Astrocyte (in vitro differentiated cells and primary cell): ENCODE data around the gene HMGA1. TPM values are rescaled to one million over a fixed set of nuclear protein-coding genes. Genes with fewer than 3 reads are reported as not detected.

Experiments used
- DNase-seq: peaks from one replicate; pipeline ENCODE4 v3.0.0-alpha.2; 2010; ENCODE audit warnings: low read depth
- FAIRE-seq: peaks from 2 replicates; lab custom pipeline; 2011; peaks lifted over from hg19 to GRCh38; lab: Jason Lieb, UNC
- H2AFZ ChIP-seq: 2 replicates; pipeline ENCODE4 v1.6.0; 2012; ENCODE audit warnings: low read depth, low read length, inconsistent platforms
- H3K27ac ChIP-seq: 2 replicates; pipeline ENCODE4 v1.5.1; 2011; ENCODE audit warnings: low read depth, low read length, inconsistent platforms
- H3K27me3 ChIP-seq: 2 replicates; pipeline ENCODE4 v1.6.0; 2011; ENCODE audit warnings: low read length, inconsistent platforms; ENCODE audit not compliant: insufficient read depth
- H3K36me3 ChIP-seq: 2 replicates; pipeline ENCODE4 v1.5.1; 2011; ENCODE audit warnings: low read length, inconsistent platforms; ENCODE audit not compliant: insufficient read depth
- H3K4me1 ChIP-seq: 2 replicates; pipeline ENCODE4 v1.5.1; 2011; ENCODE audit warnings: low read length, inconsistent platforms; ENCODE audit not compliant: insufficient read depth
- H3K4me2 ChIP-seq: 2 replicates; pipeline ENCODE4 v1.6.0; 2012; ENCODE audit warnings: low read length, inconsistent platforms
- H3K4me3 ChIP-seq: 2 replicates; pipeline ENCODE4 v1.5.1; 2011; ENCODE audit warnings: low read depth, mild to moderate bottlenecking, low read length, inconsistent platforms; ENCODE audit not compliant: insufficient read depth
- H3K79me2 ChIP-seq: 2 replicates; pipeline ENCODE4 v1.6.0; 2012; ENCODE audit warnings: mild to moderate bottlenecking, low read length, inconsistent platforms; ENCODE audit not compliant: insufficient read depth
- H3K9ac ChIP-seq: 2 replicates; pipeline ENCODE4 v1.6.0; 2012; ENCODE audit warnings: mild to moderate bottlenecking, low read length, inconsistent platforms
- H3K9me3 ChIP-seq: 2 replicates; pipeline ENCODE4 v1.5.1; 2012; ENCODE audit warnings: low read depth, mild to moderate bottlenecking, low read length, inconsistent platforms; ENCODE audit not compliant: insufficient read depth
- H4K20me1 ChIP-seq: 2 replicates; pipeline ENCODE4 v1.6.0; 2012; ENCODE audit warnings: low read length, inconsistent platforms; ENCODE audit not compliant: insufficient read depth
- H3K27ac Mint-ChIP-seq: one replicate; pipeline ENCODE4 v1.8.0; 2021; ENCODE audit warnings: mild to moderate bottlenecking, mixed read lengths; ENCODE audit not compliant: unreplicated experiment
- H3K27me3 Mint-ChIP-seq: one replicate; pipeline ENCODE4 v1.8.0; 2021; ENCODE audit warnings: low read depth, mixed read lengths; ENCODE audit not compliant: unreplicated experiment
- H3K36me3 Mint-ChIP-seq: one replicate; pipeline ENCODE4 v1.8.0; 2021; ENCODE audit warnings: low read depth, mixed read lengths; ENCODE audit not compliant: unreplicated experiment
- H3K4me1 Mint-ChIP-seq: one replicate; pipeline ENCODE4 v1.8.0; 2021; ENCODE audit warnings: low read depth, mixed read lengths; ENCODE audit not compliant: unreplicated experiment
- H3K4me3 Mint-ChIP-seq: one replicate; pipeline ENCODE4 v1.8.0; 2021; ENCODE audit warnings: mild to moderate bottlenecking, moderate library complexity, mixed read lengths; ENCODE audit not compliant: unreplicated experiment
- H3K9me3 Mint-ChIP-seq: one replicate; pipeline ENCODE4 v1.8.0; 2021; ENCODE audit warnings: mild to moderate bottlenecking, mixed read lengths; ENCODE audit not compliant: unreplicated experiment
- CTCF ChIP-seq: IDR thresholded peaks from 2 replicates; pipeline ENCODE4 v1.5.1; 2011; ENCODE audit warnings: low read depth, mild to moderate bottlenecking, inconsistent platforms, low read length, moderate library complexity; ENCODE audit not compliant: insufficient read depth
- EZH2 ChIP-seq: IDR thresholded peaks from 2 replicates; pipeline ENCODE4 v1.6.1; 2012; ENCODE audit warnings: mild to moderate bottlenecking, low read length, inconsistent platforms; ENCODE audit not compliant: insufficient read depth
- total RNA-seq: library from RNA; stranded (reverse); gene quantifications from 2 replicates; pipeline ENCODE4 v1.2.1, GENCODE V29; 2021

Gene HMGA1
- total RNA-seq, 1 donor from 2014 or later: 199 TPM

- Mint-ChIP-seq H3K27ac (no peak overlapping the region), H3K36me3 (no peaks in the 10 kb centered on the region), H3K9me3 (no peaks in the 10 kb centered on the region), H3K4me3 (no peak overlapping the region), H3K4me1 (no peaks in the 10 kb centered on the region), H3K27me3 (peaks cover 20% of the 10 kb centered on the region)
- no peaks in the 10 kb centered on the region for H3K79me2 ChIP-seq
- H3K4me1 ChIP-seq: no peaks in the 10 kb centered on the region
- H4K20me1 ChIP-seq: no peaks in the 10 kb centered on the region
- H2AFZ ChIP-seq: no peak overlapping the region
- peaks cover 5% of the 10 kb centered on the region for H3K9me3 ChIP-seq
- no peak for FAIRE-seq
- H3K27ac ChIP-seq: no peak overlapping the region
- no peaks in the 10 kb centered on the region for H3K36me3 ChIP-seq
- H3K4me2 ChIP-seq: no peak overlapping the region
- H3K27me3 ChIP-seq: no peaks in the 10 kb centered on the region
- no peak overlapping the region for H3K4me3 ChIP-seq
- no peak for DNase-seq
- TF ChIP-seq EZH2: no peak
- no peak for TF ChIP-seq CTCF
- H3K9ac ChIP-seq: no peak overlapping the region
Observed at GRCh38 chr6:34205916-34206315, 30.8 kb upstream of the HMGA1 start.

- H3K27me3 ChIP-seq: no peaks in the 10 kb centered on the region
- Mint-ChIP-seq H3K4me3 (no peak overlapping the region), H3K9me3 (no peaks in the 10 kb centered on the region), H3K27me3 (peaks cover 19% of the 10 kb centered on the region), H3K27ac (no peak overlapping the region), H3K36me3 (no peaks in the 10 kb centered on the region), H3K4me1 (no peaks in the 10 kb centered on the region)
- no peaks in the 10 kb centered on the region for H3K36me3 ChIP-seq
- no peak overlapping the region for H3K27ac ChIP-seq
- H3K4me3 ChIP-seq: no peak overlapping the region
- H2AFZ ChIP-seq: no peak overlapping the region
- H3K79me2 ChIP-seq: no peaks in the 10 kb centered on the region
- DNase-seq: no peak
- H3K4me2 ChIP-seq: no peak overlapping the region
- TF ChIP-seq EZH2: no peak
- TF ChIP-seq CTCF: no peak
- H3K4me1 ChIP-seq: no peaks in the 10 kb centered on the region
- no peaks in the 10 kb centered on the region for H4K20me1 ChIP-seq
- FAIRE-seq: no peak
- peaks cover 5% of the 10 kb centered on the region for H3K9me3 ChIP-seq
- H3K9ac ChIP-seq: no peak overlapping the region
Observed at GRCh38 chr6:34206726-34207125, 29.9 kb upstream of the HMGA1 start.

GRCh38 chr6:34207695-34208443, 28.8 kb upstream of the HMGA1 start:
- TF ChIP-seq EZH2: no peak
- TF ChIP-seq CTCF: no peak

More at GRCh38 chr6:34207695-34208443, 28.8 kb upstream of the HMGA1 start:
- no peaks in the 10 kb centered on the region for H3K36me3 Mint-ChIP-seq
- no peak for DNase-seq
- no peak for FAIRE-seq
- peaks cover 17% of the 10 kb centered on the region for H3K27me3 Mint-ChIP-seq
- Histone ChIP-seq H3K4me3 (no peak overlapping the region), H3K36me3 (no peaks in the 10 kb centered on the region), H4K20me1 (no peaks in the 10 kb centered on the region), H3K9ac (no peak overlapping the region), H3K27me3 (no peaks in the 10 kb centered on the region), H3K4me2 (no peak overlapping the region), H3K79me2 (no peaks in the 10 kb centered on the region), H2AFZ (no peak overlapping the region), H3K4me1 (no peaks in the 10 kb centered on the region), H3K9me3 (no peaks in the 10 kb centered on the region), H3K27ac (no peak overlapping the region)
- H3K27ac Mint-ChIP-seq: no peak overlapping the region
- H3K4me3 Mint-ChIP-seq: no peak overlapping the region
- no peaks in the 10 kb centered on the region for H3K4me1 Mint-ChIP-seq
- no peaks in the 10 kb centered on the region for H3K9me3 Mint-ChIP-seq
